HEK293T (cell line): Measurements from ENCODE around the gene GNA12.

Source experiments
- BHLHE40 ChIP-seq: fragments of 450-650 bp; IDR thresholded peaks from 2 replicates; pipeline ENCODE4 v1.6.1; 2016; ENCODE audit warnings: mild to moderate bottlenecking, moderate library complexity, borderline replicate concordance
- ELF4 ChIP-seq: fragments of 450-650 bp; IDR thresholded peaks from 2 replicates; pipeline ENCODE4 v1.6.1; 2017; ENCODE audit warnings: antibody characterized with exemption
- FOXA1 ChIP-seq: fragments of 450-650 bp; IDR thresholded peaks from 2 replicates; pipeline ENCODE4 v1.6.1; 2016; ENCODE audit warnings: mild to moderate bottlenecking
- HDGF ChIP-seq: fragments of 450-650 bp; IDR thresholded peaks from 2 replicates; pipeline ENCODE4 v1.6.1; 2017; ENCODE audit warnings: antibody characterized with exemption, borderline replicate concordance
- L3MBTL2 ChIP-seq: fragments of 450-650 bp; conservative IDR thresholded peaks from 2 replicates; pipeline ENCODE4 v1.6.1; 2016; ENCODE audit warnings: mild to moderate bottlenecking
- NFRKB ChIP-seq: fragments of 450-650 bp; IDR thresholded peaks from 2 replicates; pipeline ENCODE4 v1.6.1; 2016; ENCODE audit warnings: mild to moderate bottlenecking, moderate library complexity
- PKNOX1 ChIP-seq: fragments of 450-650 bp; IDR thresholded peaks from 2 replicates; pipeline ENCODE4 v1.6.1; 2016

GRCh38 chr7:2702594-2702957, 141.5 kb downstream of the GNA12 start:
- TF ChIP-seq HDGF (no peak), PKNOX1 (no peak), NFRKB (no peak), L3MBTL2 (no peak), ELF4 (no peak), FOXA1 (no peak), BHLHE40 (no peak)
